CD4-positive, alpha-beta T cell treated with Interferon gamma for 1 hour (primary cell): ENCODE results near the gene GRN.
"Not testable (repeated sequence)": the region's sequence is repeated elsewhere in the genome, so short reads cannot be mapped to it uniquely, and the experiment has no call there.

Experiments used
- DNase-seq: peaks from one replicate; pipeline ENCODE4 v3.0.0-alpha.2; 2020

GRN gene

GRCh38 chr17:44322236-44322895, 22.7 kb upstream of the GRN start:
- DNase-seq = no peak

- no peak for DNase-seq
Measured at GRCh38 chr17:44323359-44324091, 21.6 kb upstream of the GRN start.

DNA sequence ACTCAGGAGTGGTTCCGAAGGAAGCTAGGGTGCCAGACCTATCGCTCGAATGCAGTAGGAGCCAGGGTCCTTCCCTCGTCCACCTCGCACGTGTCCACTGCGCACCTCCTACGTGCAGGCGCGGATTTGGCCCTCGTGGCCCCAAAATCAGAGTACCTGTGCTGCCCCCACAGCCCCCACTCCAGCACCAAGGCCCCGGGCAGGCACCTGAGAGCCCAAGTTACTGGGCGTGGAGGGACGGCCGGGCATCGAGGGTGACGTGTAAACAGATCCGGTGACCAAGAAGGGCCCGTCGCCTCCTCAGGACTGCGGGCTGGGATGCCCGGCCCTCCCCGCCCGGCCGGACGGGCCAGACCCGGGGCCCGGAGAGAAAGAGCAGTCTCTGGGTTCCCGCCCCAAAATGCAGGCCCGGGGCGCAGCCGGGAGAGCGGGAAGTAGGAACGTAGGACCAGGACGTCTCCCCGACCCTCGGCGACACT, 21.0 kb upstream of the GRN start:
- DNase-seq = no peak

- peak; percentile 93 for DNase-seq
Measured at GRCh38 chr17:44324571-44325275, 20.4 kb upstream of the GRN start, which contains the start of gene SLC25A39. TSS of gene SLC25A39 (minus strand) at chr17:44324823. CDS start at chr17:44323562, 1,261 bp downstream.

DNA sequence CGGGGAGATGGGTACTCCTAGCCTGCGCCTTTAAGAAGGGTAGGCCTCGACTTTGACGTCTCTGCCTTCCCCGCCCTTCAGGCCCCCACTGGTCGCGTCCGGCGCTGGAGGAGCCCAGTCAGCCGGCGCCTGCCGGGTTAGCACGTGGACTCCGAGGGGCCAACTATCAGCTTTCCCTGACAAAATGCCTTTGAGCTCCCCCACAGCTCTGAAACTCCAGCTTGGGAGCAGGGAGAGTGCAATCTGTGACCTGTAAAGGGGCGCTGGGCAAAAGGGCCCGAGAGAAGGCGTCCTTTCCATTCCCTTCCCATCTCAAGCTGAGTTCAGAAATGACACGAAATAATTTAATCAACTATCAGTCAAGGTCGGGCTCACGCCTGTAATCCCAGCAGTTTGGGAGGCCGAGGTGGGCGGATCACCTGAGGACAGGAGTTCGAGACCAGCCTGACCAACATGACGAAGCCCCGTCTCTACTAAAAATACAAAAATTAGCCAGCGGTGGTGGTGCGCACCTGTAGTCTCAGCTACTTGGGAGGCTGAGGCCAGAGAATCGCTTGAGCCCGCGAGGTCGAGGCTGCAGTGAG, 18.1 kb upstream of the GRN start:
- peak; percentile 96 for DNase-seq

GRCh38 chr17:44327715-44328449, 17.2 kb upstream of the GRN start:
- no peak for DNase-seq

DNA sequence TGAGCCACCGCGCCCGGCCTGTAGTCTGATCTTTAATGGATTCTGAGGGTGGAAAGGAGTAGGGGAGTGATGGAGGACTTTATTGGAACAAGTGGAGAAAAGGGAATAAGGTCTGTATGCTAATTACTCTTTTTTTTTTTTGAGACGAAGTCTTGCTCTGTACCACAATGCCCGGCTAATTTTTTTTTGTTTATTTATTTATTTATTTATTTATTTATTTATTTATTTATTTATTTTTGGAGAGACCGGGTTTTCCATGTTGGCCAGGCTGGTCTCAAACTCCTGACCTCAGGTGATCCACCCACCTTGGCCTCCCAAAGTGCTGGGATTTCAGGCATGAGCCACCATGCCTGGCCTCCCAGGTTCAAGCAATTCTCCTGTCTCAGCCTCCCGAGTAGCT, 15.6 kb upstream of the GRN start:
- DNase-seq = not testable (repeated sequence)

DNA sequence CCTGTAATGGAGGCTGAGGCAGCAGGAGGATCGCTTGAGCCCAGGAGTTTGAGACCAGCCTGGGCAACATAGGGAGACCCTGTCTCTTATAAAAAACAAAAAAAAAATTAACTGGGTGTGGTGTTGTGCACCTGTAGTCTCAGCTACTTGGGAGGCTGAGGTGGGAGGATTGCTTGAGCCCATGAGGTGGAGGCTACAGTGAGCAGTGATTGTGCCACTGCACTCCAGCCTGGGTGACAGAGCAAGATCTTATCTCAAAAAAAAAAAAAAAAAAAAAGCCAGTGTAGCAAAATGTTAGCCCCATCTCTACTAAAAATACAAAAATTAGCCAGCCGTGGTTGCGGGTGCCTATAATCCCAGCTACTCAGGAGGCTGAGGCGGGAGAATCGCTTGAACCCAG, 14.8 kb upstream of the GRN start:
- not testable (repeated sequence) for DNase-seq

GRCh38 chr17:44331249-44331760, 13.8 kb upstream of the GRN start:
- DNase-seq = peak; percentile 74

GRCh38 chr17:44333371-44333770, 11.7 kb upstream of the GRN start:
- DNase-seq = peak; percentile 24

DNA sequence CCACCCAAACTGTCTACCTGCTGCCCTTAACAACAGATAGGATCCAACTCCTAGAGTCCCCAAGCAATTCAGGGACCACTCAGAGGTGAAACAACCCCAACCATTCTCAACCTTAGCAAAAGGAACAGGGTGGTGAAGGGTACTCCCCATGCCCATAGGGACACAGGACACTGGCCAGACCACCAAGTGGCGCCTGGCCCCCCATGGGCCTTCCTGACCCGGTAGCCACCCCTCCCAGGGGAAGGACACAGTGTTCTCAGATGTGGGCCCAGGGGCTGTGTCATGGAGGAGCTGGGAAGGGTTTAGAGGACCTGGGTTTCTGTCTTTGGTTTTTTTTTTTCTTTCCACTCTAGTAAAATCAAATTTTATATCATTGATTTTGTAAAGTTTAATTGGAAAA, 10.8 kb upstream of the GRN start:
- no peak for DNase-seq

DNA sequence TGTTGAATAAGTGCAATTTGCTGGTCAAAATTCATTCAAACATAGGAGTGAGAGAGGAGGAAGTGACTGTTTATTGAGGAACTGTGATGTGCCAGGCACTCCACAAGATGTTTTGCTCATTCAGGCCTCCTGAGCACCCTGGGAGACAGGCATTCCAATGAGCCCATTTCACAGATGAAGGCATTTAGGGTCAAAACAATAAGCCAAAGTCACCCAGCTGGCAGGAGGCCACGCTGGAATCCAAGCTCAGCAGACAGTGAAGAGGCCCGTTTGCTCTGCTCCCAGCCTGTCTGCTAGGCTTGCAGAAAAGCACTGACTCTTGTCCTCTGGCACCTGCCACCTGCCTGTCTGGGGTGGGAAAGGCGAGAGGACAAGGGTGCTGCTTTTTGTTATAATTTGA, 10.4 kb upstream of the GRN start:
- no peak for DNase-seq

DNA sequence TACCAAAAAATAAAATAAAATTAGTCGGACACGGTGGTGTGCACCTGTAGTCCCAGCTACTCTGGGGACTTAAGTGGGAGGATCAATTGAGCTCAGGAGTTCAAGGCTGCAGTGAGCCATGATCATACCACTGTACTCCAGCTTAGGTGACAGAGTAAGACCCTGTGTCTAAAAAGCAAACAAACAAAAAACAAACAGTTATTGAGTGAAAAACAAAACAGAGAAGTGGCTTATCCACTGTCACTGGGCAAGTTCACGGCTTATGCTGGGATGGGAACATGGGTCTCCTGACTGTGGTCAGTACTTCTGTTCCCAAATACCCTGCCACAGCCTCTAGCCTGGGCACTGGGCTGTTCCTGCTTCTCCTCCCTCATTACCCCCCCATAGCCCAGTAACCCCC, 9.5 kb upstream of the GRN start:
- no peak for DNase-seq

GRCh38 chr17:44335968-44336367, 9.1 kb upstream of the GRN start:
- DNase-seq = no peak

DNA sequence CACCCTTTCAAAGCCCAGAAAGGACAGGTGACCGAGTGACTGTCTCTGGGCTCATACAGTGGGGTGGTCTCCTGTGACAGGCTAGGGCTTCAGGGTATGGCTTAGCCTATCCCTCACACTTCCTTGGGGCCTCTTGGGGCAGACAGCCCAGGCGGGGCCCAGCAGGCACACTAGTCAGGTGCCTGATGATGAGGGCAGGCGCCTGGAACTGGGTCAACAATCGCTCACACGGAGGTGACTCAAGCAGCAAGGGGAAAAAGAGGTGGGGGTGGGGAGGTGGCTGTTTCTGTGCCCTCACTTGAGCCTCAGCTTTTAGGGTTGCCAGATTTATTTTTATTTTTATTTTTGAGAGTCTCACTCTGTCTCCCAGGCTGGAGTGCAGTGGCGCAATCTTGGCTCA, 6.4 kb upstream of the GRN start:
- peak; percentile 38 for DNase-seq

GRCh38 chr17:44340553-44340952, 4.5 kb upstream of the GRN start:
- not testable (repeated sequence) for DNase-seq

GRCh38 chr17:44343510-44344209, 1.4 kb upstream of the GRN start:
- no peak for DNase-seq

- DNase-seq = peak; percentile 54
Measured at GRCh38 chr17:44345454-44346026, 438 bp downstream of the GRN start.

GRCh38 chr17:44346064-44346844, 1.2 kb downstream of the GRN start:
- no peak for DNase-seq
